ENCODE data around the gene CLSTN2.

CLSTN2 gene

DNA sequence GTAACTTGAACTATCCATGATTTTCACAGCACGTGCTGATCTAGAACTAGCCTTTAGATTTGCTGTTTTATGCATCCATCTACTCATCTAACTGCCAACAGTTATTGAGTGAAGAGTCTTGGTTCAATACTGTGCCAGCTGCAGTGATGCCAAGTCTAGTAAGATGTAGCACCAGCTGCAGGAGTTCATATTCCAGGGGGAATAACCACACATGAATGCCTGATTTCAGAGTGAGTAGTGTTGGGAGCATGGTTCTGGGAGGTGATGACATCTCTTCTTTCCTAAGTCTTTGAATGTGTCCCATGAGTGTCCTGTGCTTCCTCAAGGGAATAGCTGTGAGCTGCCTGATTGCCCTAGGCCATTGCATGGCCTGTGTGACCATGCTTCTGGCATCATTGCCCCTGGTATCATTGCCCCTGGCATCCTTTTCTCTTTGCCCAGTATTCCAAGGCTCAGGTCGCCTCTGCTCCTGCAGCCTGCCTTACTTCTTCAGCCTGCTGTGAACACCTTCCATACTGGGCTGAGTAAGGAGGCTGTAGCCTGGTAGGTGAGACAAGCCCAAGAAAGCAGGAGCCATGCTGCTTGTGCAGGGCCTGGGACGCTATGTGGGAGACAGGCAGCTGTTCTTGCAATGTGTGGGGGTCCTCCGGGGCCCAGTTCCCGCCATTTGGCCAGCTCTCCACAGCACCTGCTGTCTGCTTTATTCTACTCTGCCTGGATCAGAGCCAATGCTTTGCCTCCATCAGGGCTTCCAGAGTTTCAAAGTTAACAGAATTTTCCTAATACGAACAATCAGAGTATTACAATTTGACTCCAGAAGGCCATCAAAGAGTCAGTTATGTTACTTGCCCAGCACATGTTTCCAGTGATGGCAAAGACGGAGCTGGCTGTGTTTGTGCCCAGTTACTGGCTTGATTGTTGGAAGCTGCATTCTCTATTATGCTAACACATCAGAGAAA is 73.2 kb downstream of the CLSTN2 start:
- DNase-seq: no peak

DNA sequence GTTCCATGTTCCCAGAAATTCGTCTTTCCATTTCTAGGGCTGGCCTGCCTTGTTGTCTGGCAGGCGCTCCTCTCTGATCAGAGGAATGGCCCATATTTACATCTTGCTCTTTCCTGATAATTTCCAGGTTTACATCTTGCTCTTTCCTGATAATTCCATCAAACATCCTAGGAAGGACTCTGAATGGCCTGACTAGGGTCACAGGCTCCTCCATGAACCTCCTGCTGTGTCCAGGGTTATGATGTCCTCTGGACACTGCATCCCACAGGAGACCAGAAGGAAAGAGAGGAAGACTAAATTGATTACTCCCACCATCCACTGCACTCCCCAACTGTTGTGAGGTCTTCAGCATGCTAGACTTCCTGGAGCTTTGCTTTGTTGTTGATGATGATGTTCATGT is 75.4 kb downstream of the CLSTN2 start:
- DNase-seq: no peak

- DNase-seq: no peak
Observed at GRCh38 chr3:140011086-140011485, 76.1 kb downstream of the CLSTN2 start.

DNA sequence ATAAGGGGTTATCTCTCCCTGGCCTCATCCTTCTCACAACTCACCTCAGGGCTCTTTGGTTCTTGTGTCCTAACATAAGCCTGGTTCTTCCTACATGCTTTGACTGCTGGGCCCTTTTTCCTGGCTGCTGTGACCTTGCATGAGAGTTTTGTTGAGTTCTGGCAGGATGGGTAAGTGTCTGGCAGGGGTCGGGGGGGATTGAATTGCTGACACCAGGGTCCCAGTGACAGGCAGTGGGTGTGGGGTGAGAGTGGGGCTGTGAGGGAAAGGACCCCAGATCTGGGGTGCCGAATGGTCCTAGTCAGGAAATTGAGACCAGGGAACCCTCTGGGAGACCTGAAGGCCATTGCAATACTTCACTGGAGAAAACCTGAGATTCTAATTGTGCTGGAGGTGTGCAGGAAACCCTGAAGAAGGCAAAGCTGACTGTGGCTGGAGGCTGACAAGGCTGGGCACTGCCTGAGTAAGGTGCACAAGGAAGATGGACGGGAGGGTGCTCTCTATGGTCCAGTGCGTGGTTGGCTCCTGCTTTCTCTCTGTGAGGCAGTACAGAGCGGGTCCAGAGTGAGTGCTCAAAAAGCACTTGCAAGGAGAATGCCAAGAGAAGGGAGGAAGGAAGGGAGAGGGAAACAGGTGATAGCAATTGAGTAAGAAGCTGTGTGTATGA is 76.8 kb downstream of the CLSTN2 start:
- DNase-seq: no peak

DNA sequence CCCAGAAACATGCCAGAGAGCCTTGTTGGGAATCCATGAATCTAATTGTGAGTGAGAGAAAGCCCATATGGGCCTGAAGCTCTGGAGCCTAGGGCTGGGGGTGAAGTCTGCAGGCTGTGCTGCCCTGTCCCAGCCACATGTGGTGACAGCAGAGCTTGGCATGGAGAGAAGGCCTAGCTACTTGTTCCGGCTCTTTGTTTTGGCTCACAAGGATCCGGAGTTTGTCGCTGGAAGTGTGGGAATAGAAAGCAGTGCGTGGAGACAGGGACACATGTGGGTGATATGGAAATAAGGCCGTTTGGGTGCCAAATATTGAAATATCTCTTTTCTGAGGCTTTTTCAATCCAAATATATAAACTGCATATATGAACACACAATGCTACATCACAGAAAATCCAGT is 78.2 kb downstream of the CLSTN2 start:
- DNase-seq: no peak

- DNase-seq: no peak
Observed at GRCh38 chr3:140014831-140015495, 80.0 kb downstream of the CLSTN2 start.

DNA sequence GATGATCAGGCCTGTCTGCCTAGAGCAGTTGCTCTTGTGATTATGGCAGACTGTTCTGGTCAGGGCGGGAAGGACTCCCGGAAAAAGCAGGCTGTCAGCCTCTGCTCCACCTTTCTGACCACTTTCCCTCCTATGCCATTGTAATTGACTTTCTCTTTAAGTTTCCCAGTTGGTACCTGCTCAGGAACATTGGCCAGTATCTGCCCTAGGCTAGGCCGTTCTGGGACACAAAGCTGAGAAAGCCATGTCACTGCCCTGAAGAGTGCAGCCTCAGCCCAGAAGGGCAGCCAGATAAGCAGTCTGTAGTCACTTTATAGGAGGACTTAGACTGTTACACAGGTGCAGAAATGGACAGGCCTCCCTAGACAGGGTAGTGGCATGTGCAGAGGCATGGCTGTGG is 80.8 kb downstream of the CLSTN2 start:
- DNase-seq: no peak

GRCh38 chr3:140018556-140018955 is 83.6 kb downstream of the CLSTN2 start:
- DNase-seq: no peak

DNA sequence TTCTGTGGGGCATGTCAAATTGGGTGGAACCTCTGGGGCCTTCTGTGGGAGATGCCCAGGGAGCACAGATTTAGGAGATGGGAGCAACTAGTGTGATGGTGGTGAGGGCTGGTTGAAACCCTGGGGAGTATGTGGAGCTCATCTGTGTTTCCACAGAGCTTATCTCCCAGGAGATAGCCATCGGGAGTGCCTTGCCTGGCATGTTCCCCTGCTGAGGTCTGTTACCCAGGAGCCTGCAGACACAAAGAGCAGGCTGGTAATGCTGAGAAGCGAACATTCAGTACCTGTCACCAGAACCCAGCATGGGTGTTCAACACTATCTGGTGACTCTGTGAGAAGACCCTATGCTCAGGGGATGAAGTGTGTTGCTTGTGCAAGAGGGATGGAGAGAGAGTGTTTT is 85.0 kb downstream of the CLSTN2 start:
- DNase-seq: no peak

DNA sequence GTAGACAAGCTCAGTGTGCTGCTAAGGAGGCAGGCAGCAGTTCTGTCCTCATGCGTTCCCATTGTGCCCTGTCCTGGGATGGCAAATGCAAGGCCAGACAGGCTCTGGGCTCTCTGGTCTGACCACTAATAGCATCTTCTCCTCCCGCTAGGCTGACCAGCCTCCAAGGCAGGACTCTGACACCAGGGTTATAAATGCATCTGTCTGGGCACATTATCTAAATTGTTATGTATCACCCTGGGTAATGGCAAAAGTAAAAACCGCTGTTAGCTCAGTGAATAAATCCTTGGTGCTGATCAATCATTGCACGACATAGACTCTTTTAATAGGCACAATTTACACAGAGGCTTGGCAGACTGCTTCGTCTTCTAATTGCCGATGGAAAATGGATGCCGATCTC is 85.6 kb downstream of the CLSTN2 start:
- DNase-seq: no peak

DNA sequence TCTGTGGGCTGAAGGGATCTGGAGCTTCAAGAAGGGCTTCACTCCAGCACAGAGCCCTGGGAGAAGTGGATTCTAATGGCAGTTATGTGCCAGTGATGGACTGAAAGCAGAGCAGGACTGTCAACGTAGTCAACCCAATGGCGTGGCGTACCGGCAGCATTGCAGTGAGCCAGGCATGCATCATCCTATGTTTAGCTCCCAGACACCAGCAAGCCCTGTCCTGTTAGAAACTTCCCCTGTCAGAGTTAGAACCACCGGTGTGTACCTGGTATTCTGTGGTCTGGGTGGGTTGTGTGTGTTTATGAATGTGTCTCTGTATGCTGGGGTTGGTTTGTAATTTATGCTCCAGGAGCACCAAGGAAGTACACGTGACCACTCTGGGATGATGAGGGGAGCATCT is 86.3 kb downstream of the CLSTN2 start:
- DNase-seq: no peak

DNA sequence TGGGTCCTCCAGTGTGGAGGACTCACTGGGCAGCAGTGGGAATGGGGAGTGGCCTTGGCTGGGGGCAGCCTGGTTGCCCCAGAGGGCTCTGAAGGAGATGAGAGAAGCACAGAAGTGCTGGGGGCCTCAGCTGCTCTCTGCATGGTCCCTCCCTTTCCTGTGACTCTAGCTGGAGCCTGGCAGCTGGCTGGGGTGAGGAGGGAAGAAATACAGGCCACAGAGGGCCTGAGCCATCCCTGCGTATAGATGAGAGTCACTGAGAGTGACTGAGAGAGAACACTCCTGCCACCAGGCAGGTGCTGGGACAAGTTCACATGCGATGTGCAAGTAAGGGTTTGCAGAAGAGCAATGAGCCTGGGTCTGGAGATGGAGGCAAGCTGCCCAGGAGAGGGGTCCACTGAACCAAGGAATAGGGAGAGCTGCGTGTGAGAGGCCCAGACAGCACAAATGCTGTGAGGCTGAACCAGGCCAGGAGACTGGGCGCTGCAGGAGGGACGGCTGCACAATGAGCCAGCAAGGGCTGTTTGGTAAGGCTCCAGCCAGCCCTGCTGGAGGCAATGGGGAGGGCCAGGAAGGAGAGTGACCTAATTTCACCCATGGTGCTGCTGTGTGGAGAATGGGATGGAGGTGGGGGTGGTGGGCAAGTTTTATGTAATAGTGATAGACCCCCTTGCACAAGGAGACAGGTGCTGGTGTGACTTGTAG is 87.2 kb downstream of the CLSTN2 start:
- DNase-seq: no peak

DNA sequence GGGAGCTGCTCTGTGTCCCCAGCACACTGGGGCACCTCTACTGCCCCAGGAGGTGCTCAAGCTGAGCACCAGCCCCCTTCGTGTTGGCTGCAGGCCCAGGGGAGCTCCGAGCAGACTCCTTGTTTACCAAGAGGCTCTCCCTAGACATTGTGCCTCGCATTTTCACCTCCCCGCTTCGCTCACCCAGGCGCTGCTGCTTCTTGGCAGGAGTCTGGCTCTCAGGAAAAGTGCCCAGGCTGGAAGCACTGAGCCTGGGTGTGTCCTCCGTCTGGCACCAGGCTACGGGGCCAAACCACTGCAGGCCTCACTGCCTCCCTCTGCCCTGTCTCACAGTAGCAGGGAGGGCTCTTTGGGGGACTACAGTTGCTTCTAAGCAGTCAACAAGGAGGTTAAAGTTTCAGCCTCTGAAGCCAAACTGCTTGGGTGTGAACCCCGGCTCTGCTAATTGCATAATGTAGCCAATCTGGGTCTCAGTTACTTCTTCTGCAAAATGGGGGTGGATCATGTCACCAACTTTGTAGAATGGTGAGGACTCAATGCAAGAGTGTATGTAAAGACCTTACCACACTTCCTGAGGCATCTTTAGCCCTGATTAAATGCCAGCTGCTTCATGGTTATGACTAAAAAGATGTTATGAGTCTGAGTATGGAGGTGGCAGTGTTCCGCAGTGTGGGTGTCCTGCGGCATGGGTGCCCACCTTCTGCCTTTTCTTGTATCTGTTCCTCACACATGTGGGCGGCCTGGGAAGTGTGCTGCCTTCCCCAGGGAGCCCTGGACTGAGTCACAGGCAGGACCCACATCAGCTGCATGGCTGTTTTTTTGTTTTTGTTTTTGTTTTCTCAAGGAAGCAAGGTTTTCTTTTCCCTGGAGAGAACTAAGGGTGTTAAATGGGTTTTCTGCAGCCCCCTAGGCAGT is 88.9 kb downstream of the CLSTN2 start:
- no peak for DNase-seq

DNA sequence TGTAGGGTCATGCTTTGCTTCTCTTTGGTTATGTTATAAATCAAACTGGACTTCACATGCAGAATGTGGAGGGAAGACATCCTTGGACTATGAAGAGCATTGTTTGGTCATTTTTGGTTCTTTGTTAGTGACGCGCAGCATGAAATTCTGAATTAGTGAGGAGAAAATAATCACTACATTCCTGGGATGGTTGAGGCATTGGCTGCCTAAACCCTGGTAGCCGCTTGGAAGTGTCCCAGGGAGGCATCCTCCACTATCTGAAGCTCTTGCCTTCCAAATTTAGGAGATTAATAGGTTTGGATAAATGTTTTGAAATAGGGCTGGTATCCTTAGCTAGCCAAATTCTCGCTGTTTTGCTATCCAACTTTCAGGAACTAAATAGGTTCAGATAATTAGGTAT is 96.2 kb downstream of the CLSTN2 start:
- DNase-seq: no peak

- no peak for DNase-seq
Observed at GRCh38 chr3:140034058-140034457, 99.1 kb downstream of the CLSTN2 start.

GRCh38 chr3:140035871-140036270 is 100.9 kb downstream of the CLSTN2 start:
- DNase-seq: no peak

DNA sequence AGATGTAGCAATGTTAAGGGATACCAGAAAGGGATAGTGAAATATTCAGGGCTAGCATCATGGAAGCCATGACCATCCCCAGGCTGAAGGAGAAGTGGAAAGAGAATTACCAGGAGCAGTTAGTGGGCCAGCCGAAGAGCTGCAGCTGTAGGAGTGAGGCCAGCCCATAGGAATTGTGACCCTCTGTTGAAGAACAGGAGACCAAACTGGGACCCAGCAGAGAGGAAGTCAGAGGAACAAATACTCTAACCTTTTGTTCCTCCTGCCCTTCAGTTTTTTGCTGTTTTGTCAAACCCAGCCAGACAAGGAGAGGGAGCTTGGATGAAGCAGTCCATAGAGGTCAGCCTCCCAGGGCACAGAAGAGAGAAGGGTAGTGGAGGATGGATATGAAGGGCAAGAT is 115.4 kb downstream of the CLSTN2 start:
- no peak for DNase-seq

DNA sequence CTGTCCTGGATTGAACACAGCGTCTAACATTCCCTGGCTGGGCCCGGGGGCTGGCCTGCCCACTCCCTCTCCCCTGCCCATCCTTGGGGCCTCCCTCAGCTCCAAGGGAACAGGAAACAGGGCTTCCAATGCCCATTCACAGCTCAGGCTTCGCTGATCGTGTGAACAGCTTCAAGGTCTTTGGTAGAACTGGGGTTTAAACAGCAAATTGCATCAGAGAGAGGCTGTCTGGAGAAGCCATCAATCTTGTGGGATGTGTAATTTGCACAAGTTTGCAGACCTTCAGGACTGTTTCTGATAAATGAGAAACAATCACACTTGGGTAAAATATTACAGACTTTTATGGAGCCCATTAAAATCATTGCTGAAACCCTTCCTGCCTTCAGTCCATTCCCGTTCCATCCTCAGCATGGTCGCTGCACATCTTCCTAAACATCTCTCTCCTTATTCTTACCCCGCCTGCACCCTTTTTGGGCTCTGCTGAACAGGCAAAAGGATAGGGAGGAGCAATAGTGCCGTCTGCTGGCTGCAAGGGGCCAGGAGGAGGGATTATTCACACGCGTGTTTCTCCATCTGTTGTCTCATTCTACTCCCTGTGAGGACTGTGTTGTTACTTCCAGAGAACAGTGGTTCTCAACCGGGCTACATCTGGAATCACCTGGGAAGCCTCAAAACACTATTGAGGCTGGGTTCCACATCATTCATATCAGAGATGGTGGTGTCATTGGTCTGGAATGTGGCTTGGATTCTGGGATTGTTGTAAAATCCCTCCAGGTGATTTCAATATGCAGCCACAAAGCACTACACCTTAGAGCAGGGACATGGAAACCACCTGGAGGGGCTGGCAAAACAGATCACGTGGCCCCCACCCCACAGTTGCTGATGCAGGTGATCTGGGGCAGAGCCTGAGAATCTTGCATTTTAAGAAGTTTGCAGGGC is 116.3 kb downstream of the CLSTN2 start:
- DNase-seq: no peak

GRCh38 chr3:140052771-140053702 is 118.1 kb downstream of the CLSTN2 start:
- DNase-seq: no peak

- DNase-seq: no peak
Observed at GRCh38 chr3:140053794-140054193, 118.8 kb downstream of the CLSTN2 start.

Data from activated gamma-delta T cell treated with Interleukin-2 at 50 U/mL for 16 hours (primary cell).